Mesendoderm (in vitro differentiated cells): Measurements from ENCODE around the gene RINL.

Experiments used
- DNase-seq: peaks from one replicate; pipeline ENCODE4 v3.0.0; 2013
- H2AK5ac ChIP-seq: 2 replicates; pipeline ENCODE4 v1.6.1; 2013; ENCODE audit warnings: low read length, inconsistent platforms
- H2BK120ac ChIP-seq: 2 replicates; pipeline ENCODE4 v1.6.1; 2013; ENCODE audit warnings: low read depth, mild to moderate bottlenecking, low read length, moderate library complexity, mixed read lengths
- H2BK15ac ChIP-seq: replicated peaks from 2 replicates; pipeline ENCODE4 v1.6.1; 2013; ENCODE audit warnings: low read depth, mild to moderate bottlenecking, moderate library complexity
- H2BK5ac ChIP-seq: 2 replicates; pipeline ENCODE4 v1.6.1; 2013; ENCODE audit warnings: low read length, inconsistent platforms
- H3K18ac ChIP-seq: 2 replicates; pipeline ENCODE4 v1.6.1; 2013; ENCODE audit warnings: mild to moderate bottlenecking, low read length, mixed read lengths
- H3K23ac ChIP-seq: one replicate; pipeline ENCODE4 v1.6.1; 2013; ENCODE audit warnings: low read length
- H3K27ac ChIP-seq: 2 replicates; pipeline ENCODE4 v1.5.1; 2013; ENCODE audit warnings: low read depth, mild to moderate bottlenecking, inconsistent platforms, low read length, moderate library complexity
- H3K27me3 ChIP-seq: 2 replicates; pipeline ENCODE4 v1.6.1; 2013; ENCODE audit warnings: low read length, control low read depth, mild to moderate bottlenecking, inconsistent platforms; ENCODE audit not compliant: insufficient read depth, poor library complexity
- H3K36me3 ChIP-seq: 2 replicates; pipeline ENCODE4 v1.6.1; 2013; ENCODE audit warnings: low read length, inconsistent platforms; ENCODE audit not compliant: control insufficient read depth, insufficient read depth
- H3K4ac ChIP-seq: one replicate; pipeline ENCODE4 v1.6.1; 2013; ENCODE audit warnings: low read depth, mild to moderate bottlenecking, low read length, moderate library complexity
- H3K4me1 ChIP-seq: 2 replicates; pipeline ENCODE4 v1.6.1; 2013; ENCODE audit warnings: low read depth, low read length, inconsistent platforms; ENCODE audit not compliant: control insufficient read depth
- H3K4me2 ChIP-seq: 2 replicates; pipeline ENCODE4 v1.6.1; 2013; ENCODE audit warnings: low read length
- H3K4me3 ChIP-seq: 2 replicates; pipeline ENCODE4 v1.5.1; 2013; ENCODE audit warnings: mild to moderate bottlenecking, low read length
- H3K56ac ChIP-seq: one replicate; pipeline ENCODE4 v1.6.1; 2013; ENCODE audit warnings: low read length
- H3K79me1 ChIP-seq: 2 replicates; pipeline ENCODE4 v1.6.1; 2013; ENCODE audit warnings: low read length, inconsistent platforms
- H3K79me2 ChIP-seq: 2 replicates; pipeline ENCODE4 v1.6.1; 2013; ENCODE audit warnings: mild to moderate bottlenecking, low read length; ENCODE audit not compliant: control insufficient read depth, insufficient read depth
- H3K9ac ChIP-seq: 2 replicates; pipeline ENCODE4 v1.6.1; 2013; ENCODE audit warnings: low read length, inconsistent platforms
- H4K5ac ChIP-seq: one replicate; pipeline ENCODE4 v1.6.1; 2013; ENCODE audit warnings: low read length
- H4K8ac ChIP-seq: one replicate; pipeline ENCODE4 v1.6.1; 2013; ENCODE audit warnings: low read depth, mild to moderate bottlenecking, control low read depth, low read length, moderate library complexity
- WGBS: extraction: QIAGEN DNeasy Blood & Tissue Kit; methylation state at CpG from one replicate; pipeline ENCODE4 v1.1.7; 2013; ENCODE audit warnings: low lambda C conversion rate, missing lambda C conversion rate; ENCODE audit not compliant: insufficient coverage; ENCODE audit errors: extremely low coverage; 5-methylcytosine and 5-hydroxymethylcytosine counted together

The RINL gene

GRCh38 chr19:38907670-38908069, 29.6 kb upstream of the RINL start:
- Histone ChIP-seq H3K4ac (no peak overlapping the region), H3K27ac (no peak overlapping the region), H4K8ac (no peak overlapping the region), H3K79me2 (no peaks in the 10 kb centered on the region), H3K9ac (no peak overlapping the region), H2BK15ac (no peak overlapping the region), H2AK5ac (no peak overlapping the region), H3K56ac (no peak overlapping the region), H3K23ac (no peak overlapping the region), H3K36me3 (peaks cover 2% of the 10 kb centered on the region), H3K4me3 (no peak overlapping the region), H3K18ac (no peak overlapping the region), H3K27me3 (no peaks in the 10 kb centered on the region), H2BK5ac (no peak overlapping the region), H3K4me2 (no peak overlapping the region), H2BK120ac (no peak overlapping the region), H3K79me1 (no peaks in the 10 kb centered on the region), H3K4me1 (no peaks in the 10 kb centered on the region), H4K5ac (no peak overlapping the region)
- DNase-seq: no peak
- WGBS: no CpG with 5 or more reads among the region's 12 CpGs

DNA sequence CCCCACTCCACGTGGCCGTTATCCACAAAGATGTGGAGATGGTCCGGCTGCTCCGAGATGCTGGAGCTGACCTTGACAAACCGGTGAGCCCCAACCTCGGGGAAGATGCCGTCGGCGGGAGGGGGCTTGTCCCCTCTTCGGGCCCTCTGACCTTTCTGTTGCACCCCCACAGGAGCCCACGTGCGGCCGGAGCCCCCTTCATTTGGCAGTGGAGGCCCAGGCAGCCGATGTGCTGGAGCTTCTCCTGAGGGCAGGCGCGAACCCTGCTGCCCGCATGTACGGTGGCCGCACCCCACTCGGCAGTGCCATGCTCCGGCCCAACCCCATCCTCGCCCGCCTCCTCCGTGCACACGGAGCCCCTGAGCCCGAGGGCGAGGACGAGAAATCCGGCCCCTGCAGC, 29.2 kb upstream of the RINL start:
- Histone ChIP-seq H3K23ac (no peak overlapping the region), H2AK5ac (no peak overlapping the region), H3K27ac (no peak overlapping the region), H3K27me3 (no peaks in the 10 kb centered on the region), H3K36me3 (peaks cover 2% of the 10 kb centered on the region), H3K4me2 (no peak overlapping the region), H3K4me3 (no peak overlapping the region), H2BK15ac (no peak overlapping the region), H4K8ac (no peak overlapping the region), H4K5ac (no peak overlapping the region), H3K4me1 (no peaks in the 10 kb centered on the region), H2BK120ac (no peak overlapping the region), H3K4ac (no peak overlapping the region), H3K79me1 (no peaks in the 10 kb centered on the region), H2BK5ac (no peak overlapping the region), H3K18ac (no peak overlapping the region), H3K79me2 (no peaks in the 10 kb centered on the region), H3K56ac (no peak overlapping the region), H3K9ac (no peak overlapping the region)
- no CpG with 5 or more reads among the region's 29 CpGs for whole genome bisulfite sequencing
- no peak for DNase-seq

DNA sequence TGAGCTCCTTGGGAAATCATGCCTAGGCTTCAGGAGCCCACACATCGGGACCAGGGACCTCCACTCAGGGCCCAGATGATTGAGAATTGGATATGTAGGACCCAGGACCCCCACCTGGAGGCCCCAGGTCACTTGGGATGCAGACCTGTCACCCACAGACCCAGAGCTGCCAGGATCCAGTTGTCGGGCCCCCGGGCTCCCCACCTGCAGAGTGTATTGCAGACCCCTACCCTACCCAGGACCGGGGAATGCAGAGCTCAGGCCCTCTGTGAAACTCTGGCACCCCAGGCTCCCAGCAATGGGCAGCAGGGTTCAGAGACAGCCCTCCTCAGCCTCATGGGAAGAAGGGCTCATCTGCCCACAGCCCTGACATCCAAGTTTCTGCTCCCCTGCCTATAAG, 27.5 kb upstream of the RINL start:
- H3K36me3 ChIP-seq: peaks cover 2% of the 10 kb centered on the region
- H4K5ac ChIP-seq: no peak overlapping the region
- H3K4me2 ChIP-seq: no peak overlapping the region
- H3K18ac ChIP-seq: no peak overlapping the region
- H2BK5ac ChIP-seq: no peak overlapping the region
- no peaks in the 10 kb centered on the region for H3K79me1 ChIP-seq
- no peaks in the 10 kb centered on the region for H3K27me3 ChIP-seq
- H3K79me2 ChIP-seq: no peaks in the 10 kb centered on the region
- H3K4me1 ChIP-seq: no peaks in the 10 kb centered on the region
- H2BK120ac ChIP-seq: no peak overlapping the region
- no peak overlapping the region for H3K27ac ChIP-seq
- no CpG with 5 or more reads among the region's 4 CpGs for WGBS
- H3K4ac ChIP-seq: no peak overlapping the region
- H3K23ac ChIP-seq: no peak overlapping the region
- DNase-seq: no peak
- no peak overlapping the region for H3K4me3 ChIP-seq
- no peak overlapping the region for H3K56ac ChIP-seq
- no peak overlapping the region for H2BK15ac ChIP-seq
- H2AK5ac ChIP-seq: no peak overlapping the region
- no peak overlapping the region for H4K8ac ChIP-seq
- no peak overlapping the region for H3K9ac ChIP-seq

DNA sequence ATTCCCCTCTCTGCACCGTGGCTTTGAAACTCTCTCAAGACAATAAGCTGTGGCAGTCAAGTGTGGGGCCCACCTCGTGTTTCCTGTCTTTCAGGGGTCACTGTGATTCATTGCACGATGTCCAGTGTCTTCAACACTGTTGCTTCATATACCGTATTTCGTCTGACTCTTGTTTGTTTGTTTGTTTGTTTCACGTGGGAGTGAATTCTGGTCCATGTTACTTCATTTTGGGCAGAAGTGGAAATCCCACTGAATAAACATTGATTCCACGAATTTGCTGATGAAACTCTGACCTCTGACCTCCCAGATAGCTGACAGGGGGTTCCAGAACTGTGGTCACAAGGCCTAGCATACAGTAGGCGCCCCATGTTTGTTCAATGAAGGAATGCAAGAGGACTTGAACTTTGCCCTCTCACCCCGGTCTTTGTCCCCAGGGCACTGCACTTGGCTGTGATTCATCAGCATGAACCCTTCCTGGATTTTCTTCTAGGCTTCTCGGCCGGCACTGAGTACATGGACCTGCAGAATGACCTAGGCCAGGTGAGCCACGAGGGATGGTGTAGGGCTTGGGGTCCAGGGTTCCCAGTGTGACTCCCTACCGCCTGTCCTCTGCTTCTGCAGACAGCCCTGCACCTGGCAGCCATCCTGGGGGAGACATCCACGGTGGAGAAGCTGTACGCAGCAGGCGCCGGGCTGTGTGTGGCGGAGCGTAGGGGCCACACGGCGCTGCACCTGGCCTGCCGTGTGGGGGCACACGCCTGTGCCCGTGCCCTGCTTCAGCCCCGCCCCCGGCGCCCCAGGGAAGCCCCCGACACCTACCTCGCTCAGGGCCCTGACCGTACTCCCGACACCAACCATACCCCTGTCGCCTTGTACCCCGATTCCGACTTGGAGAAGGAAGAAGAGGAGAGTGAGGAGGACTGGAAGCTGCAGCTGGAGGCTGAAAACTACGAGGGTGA, 26.8 kb upstream of the RINL start:
- Histone ChIP-seq H3K36me3 (peaks cover 2% of the 10 kb centered on the region), H3K18ac (no peak overlapping the region), H3K27me3 (no peaks in the 10 kb centered on the region), H2AK5ac (no peak overlapping the region), H3K4me3 (no peak overlapping the region), H3K4me2 (no peak overlapping the region), H4K5ac (no peak overlapping the region), H3K56ac (no peak overlapping the region), H3K79me2 (no peaks in the 10 kb centered on the region), H3K27ac (no peak overlapping the region), H2BK15ac (no peak overlapping the region), H3K79me1 (no peaks in the 10 kb centered on the region), H3K9ac (no peak overlapping the region), H3K4ac (no peak overlapping the region), H3K4me1 (no peaks in the 10 kb centered on the region), H3K23ac (no peak overlapping the region), H2BK5ac (no peak overlapping the region), H4K8ac (no peak overlapping the region), H2BK120ac (no peak overlapping the region)
- DNase-seq: no peak
- WGBS: no CpG with 5 or more reads among the region's 35 CpGs

DNA sequence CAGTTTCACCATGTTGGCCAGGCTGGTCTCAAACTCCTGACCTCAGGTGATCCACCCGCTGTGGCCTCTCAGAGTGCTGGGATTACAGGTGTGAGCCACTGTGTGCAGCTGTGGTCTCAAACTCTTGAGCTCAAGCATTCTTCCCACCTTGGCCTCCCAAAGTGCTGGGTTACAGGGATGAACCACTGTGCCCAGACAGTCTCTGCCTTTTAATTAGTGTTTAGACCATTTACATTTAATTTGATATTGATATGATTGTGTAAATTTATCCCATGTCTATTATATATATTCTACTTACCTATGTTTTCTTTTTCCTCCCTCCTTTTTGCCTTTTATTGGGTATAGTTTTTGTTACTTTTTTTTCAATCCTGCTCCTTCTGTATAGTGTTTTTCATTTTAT, 23.6 kb upstream of the RINL start:
- no peak overlapping the region for H3K4me3 ChIP-seq
- H4K5ac ChIP-seq: no peak overlapping the region
- H2BK15ac ChIP-seq: no peak overlapping the region
- H3K79me2 ChIP-seq: no peaks in the 10 kb centered on the region
- no peak overlapping the region for H3K4ac ChIP-seq
- H3K4me2 ChIP-seq: no peak overlapping the region
- H3K56ac ChIP-seq: no peak overlapping the region
- H2AK5ac ChIP-seq: no peak overlapping the region
- H2BK120ac ChIP-seq: no peak overlapping the region
- peak overlapping the region; percentile 45 for H3K23ac ChIP-seq
- H3K27ac ChIP-seq: no peak overlapping the region
- H3K36me3 ChIP-seq: peaks cover 2% of the 10 kb centered on the region
- no peak overlapping the region for H3K18ac ChIP-seq
- no peaks in the 10 kb centered on the region for H3K79me1 ChIP-seq
- DNase-seq: no peak
- H3K9ac ChIP-seq: no peak overlapping the region
- no peaks in the 10 kb centered on the region for H3K4me1 ChIP-seq
- no peak overlapping the region for H2BK5ac ChIP-seq
- no peak overlapping the region for H4K8ac ChIP-seq
- WGBS: no CpG with 5 or more reads among the region's 1 CpG
- no peaks in the 10 kb centered on the region for H3K27me3 ChIP-seq
